ENCODE measurements around the gene CHCHD5. TPM values are rescaled to one million over a fixed set of nuclear protein-coding genes. Genes with fewer than 3 reads are reported as not detected.
"Not testable (repeated sequence)": the region's sequence is repeated elsewhere in the genome, so short reads cannot be mapped to it uniquely, and the experiment has no call there.

CHCHD5 gene
- total and polyA plus RNA-seq, 10 of the 15 experiments (the other 5 are each of a cell fraction or from before 2014, with no cell fraction given), result 16.4 to 118 (median 45.2) TPM

DNA sequence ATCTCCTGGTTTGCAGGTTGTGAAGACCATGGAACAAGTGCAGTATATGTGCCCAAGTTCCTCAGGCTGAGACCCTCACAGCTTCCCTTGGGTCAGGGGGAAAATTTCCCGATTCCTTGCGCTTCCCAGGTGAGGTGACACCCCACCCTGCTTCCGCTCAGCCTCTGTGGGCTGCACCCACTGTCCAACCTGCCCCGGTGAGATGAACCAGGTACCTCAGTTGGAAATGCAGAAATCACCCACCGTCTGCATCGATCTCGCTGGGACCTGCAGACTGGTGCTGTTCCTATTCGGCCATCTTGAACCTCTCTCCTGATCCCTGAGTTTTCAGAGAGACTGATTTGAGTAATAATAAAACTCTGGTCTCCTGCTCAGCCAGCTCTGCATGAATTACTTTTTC is 30.6 kb downstream of the CHCHD5 start (continued):
- TF ChIP-seq, protein P1, sequence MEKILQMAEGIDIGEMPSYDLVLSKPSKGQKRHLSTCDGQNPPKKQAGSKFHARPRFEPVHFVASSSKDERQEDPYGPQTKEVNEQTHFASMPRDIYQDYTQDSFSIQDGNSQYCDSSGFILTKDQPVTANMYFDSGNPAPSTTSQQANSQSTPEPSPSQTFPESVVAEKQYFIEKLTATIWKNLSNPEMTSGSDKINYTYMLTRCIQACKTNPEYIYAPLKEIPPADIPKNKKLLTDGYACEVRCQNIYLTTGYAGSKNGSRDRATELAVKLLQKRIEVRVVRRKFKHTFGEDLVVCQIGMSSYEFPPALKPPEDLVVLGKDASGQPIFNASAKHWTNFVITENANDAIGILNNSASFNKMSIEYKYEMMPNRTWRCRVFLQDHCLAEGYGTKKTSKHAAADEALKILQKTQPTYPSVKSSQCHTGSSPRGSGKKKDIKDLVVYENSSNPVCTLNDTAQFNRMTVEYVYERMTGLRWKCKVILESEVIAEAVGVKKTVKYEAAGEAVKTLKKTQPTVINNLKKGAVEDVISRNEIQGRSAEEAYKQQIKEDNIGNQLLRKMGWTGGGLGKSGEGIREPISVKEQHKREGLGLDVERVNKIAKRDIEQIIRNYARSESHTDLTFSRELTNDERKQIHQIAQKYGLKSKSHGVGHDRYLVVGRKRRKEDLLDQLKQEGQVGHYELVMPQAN (conservative IDR thresholded peaks at IDR 0.05), result no peak
- TF ChIP-seq HCFC1 (IDR thresholded peaks at IDR 0.05; ENCODE audit: low read length) (no peak), SMC3 (IDR thresholded peaks at IDR 0.05; ENCODE audit: borderline replicate concordance, low read length) (no peak), REST (IDR thresholded peaks at IDR 0.05; ENCODE audit: low read depth, low read length) (no peak), CBX5 (IDR thresholded peaks at IDR 0.05; ENCODE audit: low read depth) (no peak), CHD4 (IDR thresholded peaks at IDR 0.05) (no peak)
- TF ChIP-seq, protein P2, sequence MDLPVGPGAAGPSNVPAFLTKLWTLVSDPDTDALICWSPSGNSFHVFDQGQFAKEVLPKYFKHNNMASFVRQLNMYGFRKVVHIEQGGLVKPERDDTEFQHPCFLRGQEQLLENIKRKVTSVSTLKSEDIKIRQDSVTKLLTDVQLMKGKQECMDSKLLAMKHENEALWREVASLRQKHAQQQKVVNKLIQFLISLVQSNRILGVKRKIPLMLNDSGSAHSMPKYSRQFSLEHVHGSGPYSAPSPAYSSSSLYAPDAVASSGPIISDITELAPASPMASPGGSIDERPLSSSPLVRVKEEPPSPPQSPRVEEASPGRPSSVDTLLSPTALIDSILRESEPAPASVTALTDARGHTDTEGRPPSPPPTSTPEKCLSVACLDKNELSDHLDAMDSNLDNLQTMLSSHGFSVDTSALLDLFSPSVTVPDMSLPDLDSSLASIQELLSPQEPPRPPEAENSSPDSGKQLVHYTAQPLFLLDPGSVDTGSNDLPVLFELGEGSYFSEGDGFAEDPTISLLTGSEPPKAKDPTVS (IDR thresholded peaks at IDR 0.05; ENCODE audit: low read depth, low read length), result no peak

DNA sequence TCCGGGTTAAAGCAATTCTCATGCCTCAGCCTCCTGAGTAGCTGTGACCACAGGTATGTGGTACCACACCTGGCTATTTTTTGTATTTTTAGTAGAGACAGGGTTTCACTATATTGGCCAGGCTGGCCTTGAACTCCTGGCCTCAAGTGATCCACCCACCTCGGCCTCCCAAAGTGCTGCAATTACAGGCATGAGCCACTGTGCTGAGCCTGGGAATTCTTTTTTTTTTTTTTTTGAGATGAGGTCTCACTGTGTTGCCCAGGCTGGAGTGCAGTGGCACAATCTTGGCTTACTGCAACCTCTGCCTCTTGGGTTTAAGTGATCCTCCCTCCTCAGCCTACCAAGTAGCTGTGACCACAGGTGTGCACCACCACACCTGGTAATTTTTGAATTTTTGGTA is 31.4 kb downstream of the CHCHD5 start:
- H3K9ac ChIP-seq (ENCODE audit: control insufficient read depth, insufficient read depth, low read length); H3K9me3 ChIP-seq (replicated peaks; ENCODE audit: control insufficient read depth, insufficient read depth, low read length); H4K20me1 ChIP-seq (ENCODE audit: control insufficient read depth, insufficient read depth); H3K4me3 ChIP-seq; RAD21 ChIA-PET (ENCODE audit: unreplicated experiment); H3K4me1 ChIP-seq (ENCODE audit: control insufficient read depth, insufficient read depth, low read length); POLR2A ChIA-PET; FAIRE-seq; H2AFZ ChIP-seq (ENCODE audit: control insufficient read depth, low read depth, low read length); intact Hi-C loops (cut with micrococcal nuclease; ENCODE audit: unreplicated experiment); H3K27me3 ChIP-seq (replicated peaks in 1 of 2; ENCODE audit: control insufficient read depth in 2 of 2, insufficient read depth in 2 of 2, low read length in 1 of 2); BruUV-seq (replicated peaks); H3K27ac ChIP-seq (ENCODE audit: control insufficient read depth, insufficient read depth); ATAC-seq; DNase-seq (ENCODE audit: low read depth, low spot score); H3K79me2 ChIP-seq (ENCODE audit: control insufficient read depth, insufficient read depth, low read length); H3K4me2 ChIP-seq (ENCODE audit: control insufficient read depth, insufficient read depth); H3K36me3 ChIP-seq (ENCODE audit: control insufficient read depth in 2 of 2, insufficient read depth in 2 of 2, low read length in 1 of 2): not testable (repeated sequence)
- WGBS (ENCODE audit: insufficient coverage, insufficient replicate concordance, low lambda C conversion rate, missing lambda C conversion rate), result 27% methylated on average over 2 of the region's 2 CpGs
- ChIA-PET SMC1A (ENCODE audit: uncharacterized antibody, unreplicated experiment) (interaction anchor here (1.9 kb wide), 1 partner anchor 15 kb away, joined by 5 read pairs; no protein-coding TSS in a partner anchor), CTCF (interaction anchor here (0.6 to 3.3 kb wide), 3 partner anchors 11 to 110 kb away, joined by 3 to 8 read pairs (median 3); no protein-coding TSS in a partner anchor)
- in situ Hi-C loops (cut with MboI), result loop anchor here (10.0 kb wide), 1 partner anchor 339 kb away; no protein-coding TSS in a partner anchor
